Measurements from ENCODE around the gene TCF4. TPM values are rescaled to one million over a fixed set of nuclear protein-coding genes. Genes with fewer than 3 reads are reported as not detected.

TCF4 gene
- total and polyA plus RNA-seq, 8 donors = 5.1 to 187 (median 39.9) TPM

DNA sequence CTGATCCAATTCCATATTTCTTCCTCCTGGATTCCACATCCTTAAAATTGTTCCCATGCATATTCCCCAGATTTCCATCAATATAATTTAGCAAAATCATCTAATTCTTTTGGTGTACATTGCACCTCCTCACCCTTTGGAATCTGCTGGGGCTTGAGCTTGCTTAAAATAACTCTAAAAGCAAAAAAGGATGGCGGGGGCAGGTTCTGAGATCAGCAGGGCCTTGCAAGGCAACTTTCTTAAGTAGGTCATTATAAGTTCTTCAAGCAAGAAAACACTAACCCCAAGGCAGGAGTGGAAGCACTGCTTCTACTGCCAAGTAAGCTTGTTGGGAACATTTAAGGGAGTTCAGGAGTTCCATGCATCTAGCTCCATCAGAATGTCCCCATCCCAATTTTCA lies 374.4 kb downstream of the TCF4 start:
- TF ChIP-seq POLR2AphosphoS5 (IDR thresholded peaks at IDR 0.05) (no peak), POLR2A (IDR thresholded peaks at IDR 0.05) (no peak), EP300 (IDR thresholded peaks at IDR 0.05) (no peak)
- TF ChIP-seq, protein P1, sequence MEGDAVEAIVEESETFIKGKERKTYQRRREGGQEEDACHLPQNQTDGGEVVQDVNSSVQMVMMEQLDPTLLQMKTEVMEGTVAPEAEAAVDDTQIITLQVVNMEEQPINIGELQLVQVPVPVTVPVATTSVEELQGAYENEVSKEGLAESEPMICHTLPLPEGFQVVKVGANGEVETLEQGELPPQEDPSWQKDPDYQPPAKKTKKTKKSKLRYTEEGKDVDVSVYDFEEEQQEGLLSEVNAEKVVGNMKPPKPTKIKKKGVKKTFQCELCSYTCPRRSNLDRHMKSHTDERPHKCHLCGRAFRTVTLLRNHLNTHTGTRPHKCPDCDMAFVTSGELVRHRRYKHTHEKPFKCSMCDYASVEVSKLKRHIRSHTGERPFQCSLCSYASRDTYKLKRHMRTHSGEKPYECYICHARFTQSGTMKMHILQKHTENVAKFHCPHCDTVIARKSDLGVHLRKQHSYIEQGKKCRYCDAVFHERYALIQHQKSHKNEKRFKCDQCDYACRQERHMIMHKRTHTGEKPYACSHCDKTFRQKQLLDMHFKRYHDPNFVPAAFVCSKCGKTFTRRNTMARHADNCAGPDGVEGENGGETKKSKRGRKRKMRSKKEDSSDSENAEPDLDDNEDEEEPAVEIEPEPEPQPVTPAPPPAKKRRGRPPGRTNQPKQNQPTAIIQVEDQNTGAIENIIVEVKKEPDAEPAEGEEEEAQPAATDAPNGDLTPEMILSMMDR (IDR thresholded peaks at IDR 0.05) = no peak

DNA sequence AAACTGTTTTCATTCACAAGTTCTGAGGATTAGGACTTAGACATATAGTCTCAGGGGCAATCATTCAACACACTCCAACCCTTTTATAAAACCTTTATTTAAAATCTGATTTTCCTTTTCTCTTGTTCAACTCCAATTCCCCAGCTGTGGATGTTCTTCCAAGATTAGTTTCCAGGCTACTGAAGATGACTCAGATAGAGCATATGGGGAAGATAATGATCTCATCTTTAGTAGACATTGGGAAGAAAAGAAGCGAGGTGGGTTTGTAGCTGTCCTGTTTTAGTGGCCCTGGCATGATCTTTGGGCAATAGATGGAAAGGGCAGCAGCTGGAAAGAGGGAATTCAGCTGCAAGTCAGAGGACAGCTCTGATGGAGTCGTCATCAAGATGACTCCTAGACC lies 381.1 kb downstream of the TCF4 start:
- no peak overlapping the region for H3K4me3 ChIP-seq
- no peak for DNase-seq
- no peak overlapping the region for H3K27ac ChIP-seq
- 55 to 69% (median 64%) methylated on average over 2 of the region's 2 CpGs for WGBS, 5 donors
- H3K9me3 ChIP-seq = peaks cover 0 to 9% (median 0%) of the 10 kb centered on the region in 4 donors
- intact Hi-C loops (cut with DNase I; ENCODE audit: low total_unique reads) = no loop called here
- H3K36me3 ChIP-seq = no peaks in the 10 kb centered on the region
- TF ChIP-seq POLR2A (IDR thresholded peaks at IDR 0.05) (no peak), EP300 (IDR thresholded peaks at IDR 0.05) (no peak), POLR2AphosphoS5 (IDR thresholded peaks at IDR 0.05) (no peak)
- TF ChIP-seq, protein P1 (IDR thresholded peaks at IDR 0.05) = no peak
- no peaks in the 10 kb centered on the region for H3K27me3 ChIP-seq
- no peaks in the 10 kb centered on the region for H3K4me1 ChIP-seq

More for the DNA sequence above, 374.4 kb downstream of the TCF4 start:
- Histone ChIP-seq H3K4me1 (no peaks in the 10 kb centered on the region), H3K9me3 (no peaks in the 10 kb centered on the region), H3K27me3 (no peaks in the 10 kb centered on the region), H3K4me3 (no peak overlapping the region), H3K27ac (no peak overlapping the region), H3K36me3 (no peaks in the 10 kb centered on the region)
- WGBS, 5 donors = 67 to 92% (median 79%) methylated on average over 1 of the region's 1 CpG
- intact Hi-C loops (cut with DNase I; ENCODE audit: low total_unique reads) = no loop called here
- no peak for DNase-seq

DNA sequence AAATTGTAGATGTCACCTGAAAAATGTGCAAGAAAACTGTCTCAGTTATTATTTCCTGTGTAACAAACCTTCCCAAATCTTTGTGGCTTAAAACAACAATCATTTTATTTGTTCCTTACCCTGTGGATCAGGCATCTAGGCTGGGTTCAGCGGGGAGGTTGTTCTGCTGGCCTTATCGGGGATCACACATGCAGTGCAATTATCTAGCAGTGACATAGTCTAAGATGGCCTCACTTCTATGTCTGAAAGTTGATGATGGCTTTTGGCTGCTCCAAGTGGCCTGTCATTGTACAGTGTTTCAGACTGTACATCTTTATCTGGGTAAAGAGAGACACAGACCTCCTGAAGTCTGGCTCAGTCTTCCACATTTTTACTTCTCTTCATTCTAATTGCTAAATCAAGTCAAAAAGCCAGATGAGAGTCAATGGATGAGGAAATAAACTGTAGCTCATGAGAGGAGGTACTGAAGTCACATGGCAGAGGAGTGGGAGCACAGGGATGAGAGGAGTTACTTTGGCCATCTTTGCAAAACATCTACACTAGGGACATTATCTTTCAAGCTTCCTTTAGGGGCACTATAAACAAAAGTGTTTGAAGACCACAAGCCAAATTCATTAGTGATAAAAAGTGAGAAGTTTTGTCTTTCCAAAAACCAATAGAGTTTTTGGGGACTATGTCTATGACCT lies 385.6 kb downstream of the TCF4 start:
- no peaks in the 10 kb centered on the region for H3K4me1 ChIP-seq
- H3K27ac ChIP-seq = no peak overlapping the region
- no peak for TF ChIP-seq POLR2AphosphoS5 (IDR thresholded peaks at IDR 0.05)
- no peak for TF ChIP-seq POLR2A (IDR thresholded peaks at IDR 0.05)
- TF ChIP-seq EP300 (IDR thresholded peaks at IDR 0.05) = no peak
- TF ChIP-seq, protein P1 (IDR thresholded peaks at IDR 0.05) = no peak
- H3K36me3 ChIP-seq = no peaks in the 10 kb centered on the region
- peaks cover 0 to 9% (median 0%) of the 10 kb centered on the region in 4 donors for H3K9me3 ChIP-seq
- H3K27me3 ChIP-seq = no peaks in the 10 kb centered on the region
- no peak for DNase-seq
- 91 to 98% (median 94%) methylated on average over 2 of the region's 2 CpGs for WGBS, 5 donors
- no peak overlapping the region for H3K4me3 ChIP-seq
- intact Hi-C loops (cut with DNase I; ENCODE audit: low total_unique reads) = no loop called here

DNA sequence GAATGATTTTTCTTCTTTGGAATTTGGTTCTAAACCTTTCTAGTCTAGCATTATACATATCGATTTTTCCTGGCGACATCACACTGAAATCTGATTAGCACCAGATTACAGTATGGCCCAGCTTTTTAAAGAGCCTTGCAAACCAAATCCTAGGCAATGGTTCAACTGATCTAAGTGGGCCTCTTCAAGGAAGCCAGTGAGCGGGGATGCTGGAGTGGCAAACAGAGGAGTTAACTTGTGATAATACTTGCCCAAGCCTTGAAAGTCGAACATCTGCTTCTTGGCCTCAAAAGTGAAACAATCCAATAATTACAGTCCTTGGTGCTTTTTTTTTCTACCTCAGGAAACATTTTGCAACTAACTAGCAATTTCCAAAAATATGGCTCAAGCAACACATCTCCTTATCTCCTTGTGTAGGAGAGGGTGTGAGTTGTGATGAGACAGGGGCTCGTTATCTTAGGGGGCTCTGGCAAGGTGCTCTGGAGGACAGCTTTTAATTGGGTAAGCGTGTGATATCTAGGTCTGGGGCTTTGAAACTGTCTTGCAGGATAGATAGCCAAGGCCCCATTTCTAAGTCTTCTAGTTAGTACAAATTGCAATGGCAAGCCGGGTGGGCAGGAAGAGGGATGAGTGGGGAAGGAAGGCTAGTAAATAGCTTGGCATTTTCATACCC lies 388.6 kb downstream of the TCF4 start:
- H3K4me3 ChIP-seq = no peak overlapping the region
- intact Hi-C loops (cut with DNase I; ENCODE audit: low total_unique reads) = no loop called here

More for the DNA sequence above, 388.6 kb downstream of the TCF4 start:
- Histone ChIP-seq H3K27ac (no peak overlapping the region), H3K27me3 (no peaks in the 10 kb centered on the region), H3K36me3 (no peaks in the 10 kb centered on the region), H3K4me1 (no peaks in the 10 kb centered on the region), H3K9me3 (peaks cover 0 to 9% (median 0%) of the 10 kb centered on the region in 4 donors)
- no peak for TF ChIP-seq POLR2AphosphoS5 (IDR thresholded peaks at IDR 0.05)
- TF ChIP-seq, protein P1 (IDR thresholded peaks at IDR 0.05) = no peak
- no peak for TF ChIP-seq EP300 (IDR thresholded peaks at IDR 0.05)
- TF ChIP-seq POLR2A (IDR thresholded peaks at IDR 0.05) = no peak
- WGBS, 5 donors = 63 to 77% (median 74%) methylated on average over 7 of the region's 7 CpGs
- DNase-seq = no peak

All from stomach (tissue), 9 donors.